Activated CD4-positive, CD25-positive, alpha-beta regulatory T cell treated with anti-CD3 and anti-CD28 coated beads, Interleukin-2, amount 50 U/mL, for 72 hours (primary cell): Measurements from ENCODE around the gene HARS1.
"Not testable (repeated sequence)": the region's sequence is repeated elsewhere in the genome, so short reads cannot be mapped to it uniquely, and the experiment has no call there.

Experiments used
- DNase-seq: peaks from one replicate; pipeline ENCODE4 v3.0.0; 2021

Gene HARS1

GRCh38 chr5:140674211-140674610 is 17.0 kb downstream of the HARS1 start:
- DNase-seq: no peak

- DNase-seq: no peak
Observed at GRCh38 chr5:140673187-140673976, 17.8 kb downstream of the HARS1 start, which contains the start of gene DND1. Gene DND1, minus strand, starts transcription at chr5:140673576. Its CDS starts 34 bp downstream, at chr5:140673542.

- DNase-seq: peak; percentile 40
Observed at GRCh38 chr5:140672455-140673186, 18.5 kb downstream of the HARS1 start.

- no peak for DNase-seq
Observed at GRCh38 chr5:140671472-140672125, 19.6 kb downstream of the HARS1 start.

- not testable (repeated sequence) for DNase-seq
Observed at GRCh38 chr5:140671035-140671434, 20.1 kb downstream of the HARS1 start.

- DNase-seq: peak; percentile 93
Observed at GRCh38 chr5:140664359-140665119, 26.6 kb downstream of the HARS1 start, which contains the start of gene WDR55. Gene WDR55, plus strand, starts transcription at chr5:140664904. Its CDS starts 9 bp downstream, at chr5:140664913.

GRCh38 chr5:140664030-140664358 is 27.2 kb downstream of the HARS1 start:
- no peak for DNase-seq

GRCh38 chr5:140660371-140660770 is 30.8 kb downstream of the HARS1 start:
- DNase-seq: not testable (repeated sequence)

- DNase-seq: no peak
Observed at GRCh38 chr5:140658870-140659269, 32.3 kb downstream of the HARS1 start.

- no peak for DNase-seq
Observed at GRCh38 chr5:140647042-140647419, 44.1 kb downstream of the HARS1 start.

- no peak for DNase-seq
Observed at GRCh38 chr5:140642718-140643117, 48.5 kb downstream of the HARS1 start.

- no peak for DNase-seq
Observed at GRCh38 chr5:140641716-140642115, 49.5 kb downstream of the HARS1 start.

- peak; percentile 95 for DNase-seq
Observed at GRCh38 chr5:140639148-140639981, 51.8 kb downstream of the HARS1 start, which contains the start of gene TMCO6. Gene TMCO6, plus strand, starts transcription at chr5:140639451. Its CDS starts 77 bp downstream, at chr5:140639528.

- DNase-seq: not testable (repeated sequence)
Observed at GRCh38 chr5:140638898-140639147, 52.3 kb downstream of the HARS1 start.

GRCh38 chr5:140637371-140638100 is 53.6 kb downstream of the HARS1 start:
- no peak for DNase-seq

GRCh38 chr5:140635291-140636257 is 55.6 kb downstream of the HARS1 start:
- DNase-seq: no peak

GRCh38 chr5:140634103-140634502 is 57.1 kb downstream of the HARS1 start:
- DNase-seq: no peak

GRCh38 chr5:140633501-140633900 is 57.7 kb downstream of the HARS1 start:
- DNase-seq: no peak

GRCh38 chr5:140633021-140633471 is 58.1 kb downstream of the HARS1 start, which contains the start of gene CD14:
Gene CD14, minus strand, starts transcription at chr5:140633175. Its CDS starts 104 bp downstream, at chr5:140633071.
- no peak for DNase-seq
